Measurements from ENCODE around the gene CDC14A. TPM values are rescaled to one million over a fixed set of nuclear protein-coding genes. Genes with fewer than 3 reads are reported as not detected.

Gene CDC14A
- total RNA-seq, 4 donors from 2014 or later = 12.1 to 20.6 (median 16.8) TPM

- TF ChIP-seq CTCF (IDR thresholded peaks at IDR 0.05; ENCODE audit: low read depth) = no peak
These were observed 178.7 kb downstream of the CDC14A start for GRCh38 chr1:100530880-100531487.

- no peak for TF ChIP-seq CTCF (IDR thresholded peaks at IDR 0.05; ENCODE audit: low read depth)
These were observed 180.3 kb downstream of the CDC14A start for GRCh38 chr1:100532645-100533044.

GRCh38 chr1:100535264-100535663 lies 183.0 kb downstream of the CDC14A start:
- TF ChIP-seq CTCF (IDR thresholded peaks at IDR 0.05; ENCODE audit: low read depth) = no peak

GRCh38 chr1:100536031-100536430 lies 183.7 kb downstream of the CDC14A start:
- no peak for TF ChIP-seq CTCF (IDR thresholded peaks at IDR 0.05; ENCODE audit: low read depth)

GRCh38 chr1:100538913-100539835 lies 186.9 kb downstream of the CDC14A start:
- TF ChIP-seq CTCF (IDR thresholded peaks at IDR 0.05; ENCODE audit: low read depth) = no peak

GRCh38 chr1:100539836-100540536 lies 187.7 kb downstream of the CDC14A start:
- TF ChIP-seq CTCF (IDR thresholded peaks at IDR 0.05; ENCODE audit: low read depth) = no peak

- TF ChIP-seq CTCF (IDR thresholded peaks at IDR 0.05; ENCODE audit: low read depth) = no peak
These were observed 190.0 kb downstream of the CDC14A start for GRCh38 chr1:100542285-100542684.
